Thymus (tissue), 11 donors: Measurements from ENCODE around the gene CNPY3. TPM values are rescaled to one million over a fixed set of nuclear protein-coding genes. Genes with fewer than 3 reads are reported as not detected.
"Not testable (repeated sequence)": the region's sequence is repeated elsewhere in the genome, so short reads cannot be mapped to it uniquely, and the experiment has no call there.

Source experiments
- DNase-seq, 9 donors: peaks; one replicate each; pipeline ENCODE4 v3.0.0-alpha.2; 2013; ENCODE audit warnings: low spot score in 9 of 9, low read depth in 6 of 9, missing footprints in 1 of 9
- H3K27ac ChIP-seq, 2 donors: one replicate each; pipeline ENCODE4 v1.5.1; 2013; ENCODE audit warnings: control low read depth in 1 of 2, low read depth in 1 of 2, low read length in 1 of 2, mild to moderate bottlenecking in 1 of 2, moderate library complexity in 1 of 2
- H3K27me3 ChIP-seq, 2 donors: one replicate each; pipeline ENCODE4 v1.5.1; 2013; ENCODE audit warnings: low read length in 1 of 2; ENCODE audit not compliant: control insufficient read depth in 2 of 2, insufficient read depth in 1 of 2
- H3K36me3 ChIP-seq, 2 donors: one replicate each; pipeline ENCODE4 v1.5.1; 2013; ENCODE audit warnings: low read length in 1 of 2, mild to moderate bottlenecking in 1 of 2, moderate library complexity in 1 of 2; ENCODE audit not compliant: control insufficient read depth in 2 of 2, insufficient read depth in 2 of 2
- H3K4me1 ChIP-seq, 2 donors: one replicate each; pipeline ENCODE4 v1.5.1; 2013; ENCODE audit warnings: low read length in 2 of 2; ENCODE audit not compliant: control insufficient read depth in 2 of 2, insufficient read depth in 2 of 2
- H3K4me3 ChIP-seq, 2 donors: one replicate each; pipeline ENCODE4 v1.5.1; 2013; ENCODE audit warnings: low read length in 2 of 2, control low read depth in 1 of 2, mild to moderate bottlenecking in 1 of 2
- H3K9me3 ChIP-seq, 2 donors: one replicate each; pipeline ENCODE4 v1.5.1; 2013; ENCODE audit warnings: low read length in 1 of 2, mild to moderate bottlenecking in 1 of 2; ENCODE audit not compliant: control insufficient read depth in 2 of 2, insufficient read depth in 1 of 2
- WGBS: extraction: QIAGEN DNeasy Blood & Tissue Kit; methylation state at CpG from one replicate; pipeline ENCODE4 v1.1.7; 2013; 5-methylcytosine and 5-hydroxymethylcytosine counted together
- polyA plus RNA-seq: library from polyadenylated mRNA; stranded (reverse); fragments of 200-250 nt; gene quantifications from one replicate; pipeline ENCODE4 v1.2.3, GENCODE V29; 2013
- total RNA-seq: library from RNA; stranded (reverse); fragments of 120-200 nt; gene quantifications from one replicate; pipeline ENCODE4 v1.2.4, GENCODE V29; 2013
- donor health status: healthy.

Gene CNPY3
- total and polyA plus RNA-seq, 2 donors, result 59.3 to 62.6 TPM

DNA sequence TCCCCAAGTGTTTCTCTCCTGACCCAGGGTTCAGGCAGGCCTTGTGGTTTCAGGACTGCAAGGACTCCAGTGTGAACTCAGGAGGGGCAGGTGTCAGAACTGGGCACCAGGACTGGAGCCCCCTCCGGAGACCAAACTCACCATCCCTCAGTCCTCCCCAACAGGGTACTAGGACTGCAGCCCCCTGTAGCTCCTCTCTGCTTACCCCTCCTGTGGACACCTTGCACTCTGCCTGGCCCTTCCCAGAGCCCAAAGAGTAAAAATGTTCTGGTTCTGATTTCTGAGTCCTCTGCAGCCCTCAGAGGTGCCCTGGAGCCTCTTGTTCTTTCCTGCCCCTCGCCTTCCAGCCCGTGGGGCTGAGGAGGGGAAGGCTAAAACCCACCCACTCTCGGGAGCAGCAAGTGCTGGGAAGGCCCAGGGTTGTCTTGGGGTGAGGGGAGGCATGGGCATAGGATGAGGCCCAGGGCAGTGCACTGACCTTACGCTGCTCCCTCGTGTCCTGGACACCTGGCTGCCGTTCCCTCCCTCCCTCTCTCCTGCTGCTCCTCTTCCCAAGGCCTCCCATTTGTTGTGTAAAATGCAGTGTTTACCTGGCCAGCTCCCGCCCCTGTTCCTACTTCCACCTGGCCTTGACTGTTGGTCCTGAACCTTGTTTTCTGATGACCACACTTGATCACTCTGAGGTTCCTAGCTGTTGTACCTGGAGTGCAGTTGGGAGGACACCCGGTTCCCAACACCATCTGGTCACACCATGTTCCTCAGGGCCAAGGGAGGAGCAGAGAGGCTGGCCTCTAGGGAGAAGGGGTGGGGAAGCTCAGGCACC is 9.9 kb downstream of the CNPY3 start:
- Histone ChIP-seq H3K4me3 (no peak overlapping the region), H3K9me3 (no peaks in the 10 kb centered on the region), H3K36me3 (peaks cover 89 to 95% of the 10 kb centered on the region in 2 donors), H3K27me3 (no peaks in the 10 kb centered on the region), H3K4me1 (peaks cover 0 to 10% of the 10 kb centered on the region in 2 donors), H3K27ac (no peak overlapping the region)
- DNase-seq, result no peak
- WGBS, result 98% methylated on average over 9 of the region's 9 CpGs

DNA sequence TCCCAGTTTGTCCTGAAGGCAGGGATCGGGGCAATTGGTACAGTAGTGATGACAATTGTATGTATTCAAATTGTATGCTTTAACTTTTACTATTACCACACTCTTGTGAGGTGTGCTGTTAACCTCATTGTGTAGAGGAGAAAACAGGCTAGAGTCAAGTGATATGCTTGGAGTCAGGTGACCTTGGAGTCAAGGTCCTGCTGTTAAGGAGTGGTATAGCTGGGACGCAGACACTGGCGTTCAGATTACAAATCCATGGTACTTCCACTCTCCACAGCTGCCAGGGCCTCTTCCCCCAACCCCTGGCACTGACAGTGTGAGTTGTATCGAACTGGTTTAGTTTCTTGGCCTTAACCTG is 10.5 kb downstream of the CNPY3 start:
- no peak overlapping the region for H3K27ac ChIP-seq
- no peaks in the 10 kb centered on the region for H3K9me3 ChIP-seq
- H3K4me1 ChIP-seq, result peaks cover 0 to 7% of the 10 kb centered on the region in 2 donors
- no peak overlapping the region for H3K4me3 ChIP-seq
- H3K36me3 ChIP-seq, result peaks cover 86 to 93% of the 10 kb centered on the region in 2 donors
- DNase-seq, result no peak
- 96% methylated on average over 4 of the region's 4 CpGs for WGBS
- no peaks in the 10 kb centered on the region for H3K27me3 ChIP-seq

DNA sequence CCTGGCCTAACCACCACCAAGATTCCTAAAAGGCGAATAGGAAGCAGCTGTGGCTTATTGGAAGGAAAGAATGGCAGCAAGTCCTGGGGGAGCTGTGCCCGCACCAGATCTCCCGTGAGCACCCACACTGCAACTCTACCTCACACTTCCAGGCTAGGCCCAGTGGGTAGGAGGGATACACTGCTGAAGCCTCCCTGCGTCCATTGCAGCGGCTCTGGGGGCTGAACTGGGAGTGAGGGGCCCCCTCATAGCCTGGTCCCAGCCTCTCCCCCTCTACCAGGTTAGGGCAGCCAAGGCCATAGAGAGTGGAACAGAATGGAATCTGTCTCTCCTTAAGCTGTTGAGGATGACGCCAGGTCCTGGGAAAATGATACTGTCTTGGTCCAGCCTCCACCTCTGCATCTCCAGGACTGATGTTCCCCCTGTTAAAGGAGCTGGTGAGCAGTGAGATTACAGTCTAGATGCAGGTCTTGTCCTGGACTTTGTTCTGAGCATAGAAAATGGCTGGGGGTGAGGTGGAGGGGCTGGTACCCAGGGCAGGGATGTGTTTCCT is 11.3 kb downstream of the CNPY3 start:
- H3K4me3 ChIP-seq, result no peak overlapping the region
- no peak for DNase-seq
- no peaks in the 10 kb centered on the region for H3K27me3 ChIP-seq
- H3K4me1 ChIP-seq, result peaks cover 0 to under 1% of the 10 kb centered on the region in 2 donors
- H3K27ac ChIP-seq, result no peak overlapping the region
- 98% methylated on average over 6 of the region's 6 CpGs for WGBS
- H3K36me3 ChIP-seq, result peaks cover 87 to 92% of the 10 kb centered on the region in 2 donors
- no peaks in the 10 kb centered on the region for H3K9me3 ChIP-seq

DNA sequence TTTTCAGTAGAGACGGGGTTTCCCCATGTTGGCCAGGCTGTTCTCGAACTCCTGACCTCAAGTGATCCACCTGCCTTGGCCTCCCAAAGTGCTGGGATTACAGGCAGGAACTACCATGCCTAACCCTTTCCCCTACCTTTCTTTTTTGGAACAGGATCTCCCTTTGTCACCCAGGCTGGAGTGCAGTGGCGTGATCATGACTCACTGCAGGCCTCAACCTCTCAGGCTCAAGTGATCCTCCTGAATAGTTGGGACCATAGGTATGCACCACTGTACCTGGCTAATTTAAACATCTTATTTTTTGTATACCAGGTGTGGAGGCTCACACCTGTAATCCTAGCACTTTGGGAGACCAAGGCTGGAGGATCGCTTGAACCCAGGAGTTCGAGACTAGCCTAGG is 12.1 kb downstream of the CNPY3 start:
- not testable (repeated sequence) for H3K4me1 ChIP-seq, H3K27ac ChIP-seq, DNase-seq, H3K4me3 ChIP-seq, H3K27me3 ChIP-seq, H3K9me3 ChIP-seq
- WGBS, result 97% methylated on average over 5 of the region's 5 CpGs
- peaks cover 84 to 90% of the 10 kb centered on the region in 2 donors for H3K36me3 ChIP-seq

DNA sequence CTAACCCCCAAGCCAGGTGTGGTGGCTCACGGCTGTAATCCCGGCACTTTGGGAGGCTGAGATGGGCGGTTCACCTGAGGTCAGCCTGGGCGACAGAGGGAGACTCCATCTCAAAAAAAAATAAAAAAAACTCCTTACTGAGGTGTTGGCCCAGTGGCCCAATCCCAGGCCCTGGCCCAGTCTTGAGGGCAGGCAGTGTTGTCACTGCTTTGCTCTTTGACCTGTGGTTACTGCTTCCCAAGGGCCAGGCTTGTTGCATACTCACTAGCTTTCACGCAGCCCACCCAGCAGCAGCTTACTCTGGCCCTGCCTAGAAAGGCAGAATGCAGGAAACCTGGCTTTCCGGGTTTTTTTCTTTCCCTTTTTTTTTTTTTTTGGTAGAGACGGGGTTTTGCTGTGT is 13.2 kb downstream of the CNPY3 start:
- Histone ChIP-seq H3K36me3 (peaks cover 77 to 83% of the 10 kb centered on the region in 2 donors), H3K27ac (no peak overlapping the region), H3K27me3 (no peaks in the 10 kb centered on the region), H3K4me3 (no peak overlapping the region), H3K4me1 (no peaks in the 10 kb centered on the region), H3K9me3 (no peaks in the 10 kb centered on the region)
- 94% methylated on average over 7 of the region's 7 CpGs for WGBS
- no peak for DNase-seq

DNA sequence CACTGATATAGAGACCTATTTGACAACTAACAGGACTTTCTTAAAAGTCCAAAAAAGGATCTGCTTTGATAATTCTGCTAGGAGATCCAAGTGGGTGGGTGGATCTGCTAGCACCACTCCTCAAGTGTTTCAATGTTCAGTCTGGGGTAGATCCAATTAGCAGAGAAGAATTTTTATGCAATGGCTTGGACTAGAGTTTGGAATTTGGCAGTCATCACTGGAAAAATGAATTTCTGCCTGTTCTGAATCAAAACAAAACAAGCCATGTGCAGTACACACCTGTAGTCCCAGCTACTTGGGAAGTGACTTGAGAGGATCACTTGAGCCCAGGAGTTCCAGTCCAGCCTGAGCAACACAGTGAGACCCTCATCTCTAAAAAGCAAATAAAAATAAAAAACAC is 18.7 kb downstream of the CNPY3 start:
- Histone ChIP-seq H3K4me1 (no peaks in the 10 kb centered on the region), H3K27me3 (no peaks in the 10 kb centered on the region), H3K27ac (no peak overlapping the region), H3K36me3 (peaks cover 29 to 44% of the 10 kb centered on the region in 2 donors), H3K4me3 (no peak overlapping the region), H3K9me3 (no peaks in the 10 kb centered on the region)
- DNase-seq, result no peak

DNA sequence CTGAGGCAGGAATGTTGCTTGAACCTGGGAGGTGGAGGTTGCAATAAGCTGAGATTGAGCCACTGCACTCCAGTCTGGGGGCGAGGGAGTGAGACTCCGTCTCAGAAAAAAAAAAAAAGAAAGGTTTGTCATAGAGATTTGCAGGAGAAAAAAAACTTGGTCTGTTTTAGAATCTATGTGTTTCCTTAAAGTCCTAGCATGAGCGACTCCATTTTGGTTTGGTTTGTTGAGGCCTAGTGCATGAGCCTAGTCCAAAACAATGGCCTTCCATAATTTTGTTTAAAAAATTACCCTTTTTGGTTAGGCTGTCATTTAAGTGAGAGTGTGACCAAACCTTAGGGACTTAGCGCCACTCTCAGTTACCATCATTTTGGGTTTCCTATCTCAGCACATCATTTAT is 23.1 kb downstream of the CNPY3 start:
- Histone ChIP-seq H3K27ac (no peak overlapping the region), H3K4me3 (no peak overlapping the region), H3K4me1 (no peaks in the 10 kb centered on the region), H3K36me3 (peaks cover 4 to 12% of the 10 kb centered on the region in 2 donors), H3K27me3 (no peaks in the 10 kb centered on the region), H3K9me3 (no peaks in the 10 kb centered on the region)
- 96% methylated on average over 4 of the region's 4 CpGs for WGBS
- no peak for DNase-seq

DNA sequence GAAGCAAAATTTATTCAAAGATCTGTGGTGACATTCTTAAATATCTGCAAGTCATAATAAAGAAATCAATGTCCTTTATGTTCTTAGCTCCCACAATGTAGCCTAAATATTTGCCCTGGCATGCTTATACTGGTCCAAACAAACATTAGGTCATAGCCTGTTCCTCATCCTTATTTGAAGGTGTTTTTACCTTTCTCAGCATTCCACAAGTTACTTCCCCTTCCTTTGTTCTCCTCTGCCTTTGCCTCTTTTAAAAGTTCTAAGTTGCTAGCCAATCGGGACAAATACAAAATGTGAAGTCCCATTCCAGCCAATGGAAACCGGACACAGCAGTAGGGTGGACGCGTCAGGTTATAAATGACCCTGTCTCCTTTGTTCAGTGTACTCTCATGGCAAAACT is 25.1 kb downstream of the CNPY3 start:
- not testable (repeated sequence) for H3K27me3 ChIP-seq, H3K36me3 ChIP-seq, DNase-seq, H3K9me3 ChIP-seq, H3K4me3 ChIP-seq, H3K27ac ChIP-seq, H3K4me1 ChIP-seq
- 97% methylated on average over 4 of the region's 4 CpGs for WGBS

DNA sequence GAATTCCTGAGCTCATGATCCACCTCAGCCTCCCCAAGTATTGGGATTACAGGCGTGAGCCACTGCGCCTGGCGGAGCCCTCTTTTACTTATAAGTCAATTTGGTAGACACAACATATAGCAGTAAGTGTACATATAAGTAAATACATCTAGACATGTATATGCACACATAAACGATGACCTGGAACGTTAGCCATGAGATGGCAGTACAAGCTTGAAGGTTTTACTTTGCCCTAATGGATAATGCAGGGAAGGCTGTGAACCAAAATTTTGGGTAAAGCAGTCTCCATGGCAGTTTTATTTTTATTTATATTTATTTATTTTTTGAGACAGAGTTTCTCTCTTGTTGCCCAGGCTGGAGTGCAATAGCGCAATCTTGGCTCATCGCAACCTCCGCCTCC is 28.8 kb downstream of the CNPY3 start:
- no peak overlapping the region for H3K27ac ChIP-seq
- H3K4me1 ChIP-seq, result peaks cover 7 to 33% of the 10 kb centered on the region in 2 donors
- H3K9me3 ChIP-seq, result peaks cover 0 to 4% of the 10 kb centered on the region in 2 donors
- WGBS, result 94% methylated on average over 8 of the region's 8 CpGs
- peaks cover 6 to 13% of the 10 kb centered on the region in 2 donors for H3K36me3 ChIP-seq
- H3K27me3 ChIP-seq, result peaks cover 0 to 14% of the 10 kb centered on the region in 2 donors
- DNase-seq, result no peak
- no peak overlapping the region for H3K4me3 ChIP-seq
